BLaER1 treated with 17β-estradiol and CSF1 and Interleukin-3, amounts not matched to agents 10 nM and 100 nM (cell line): ENCODE results near the gene KAZN.

Source experiments
- H3K27ac ChIP-seq, 11 experiments: shearing (Covaris generic); formaldehyde crosslinking; 2 replicates each; pipeline ENCODE4 v1.8.1; 2022
- H3K27me3 ChIP-seq, 11 experiments: shearing (Covaris generic); formaldehyde crosslinking; 2 replicates each; pipeline ENCODE4 v1.8.1; 2022
- H3K36me3 ChIP-seq, 11 experiments: shearing (Covaris generic); formaldehyde crosslinking; 2 replicates each; pipeline ENCODE4 v1.8.1; 2022
- H3K4me1 ChIP-seq, 10 experiments: shearing (Covaris generic); formaldehyde crosslinking; 2 replicates each; pipeline ENCODE4 v1.8.1; 2022
- H3K4me2 ChIP-seq, 11 experiments: shearing (Covaris generic); formaldehyde crosslinking; 2 replicates each; pipeline ENCODE4 v1.8.1; 2022
- H3K4me3 ChIP-seq, 10 experiments: shearing (Covaris generic); formaldehyde crosslinking; 2 replicates each; pipeline ENCODE4 v1.8.1; 2022
- H3K9ac ChIP-seq, 11 experiments: shearing (Covaris generic); formaldehyde crosslinking; 2 replicates each; pipeline ENCODE4 v1.8.1; 2022
- H3K9me3 ChIP-seq, 11 experiments: shearing (Covaris generic); formaldehyde crosslinking; replicated peaks in 1 of 11; 2 replicates each; pipeline ENCODE4 v1.8.1; 2022
- H4K20me1 ChIP-seq, 11 experiments: shearing (Covaris generic); formaldehyde crosslinking; 2 replicates each; pipeline ENCODE4 v1.8.1; 2022
- Cebpa-rat ChIP-seq, 11 experiments: shearing (Covaris generic); IDR thresholded peaks; 2 replicates each; pipeline ENCODE4 v1.8.1; 2022

KAZN gene

DNA sequence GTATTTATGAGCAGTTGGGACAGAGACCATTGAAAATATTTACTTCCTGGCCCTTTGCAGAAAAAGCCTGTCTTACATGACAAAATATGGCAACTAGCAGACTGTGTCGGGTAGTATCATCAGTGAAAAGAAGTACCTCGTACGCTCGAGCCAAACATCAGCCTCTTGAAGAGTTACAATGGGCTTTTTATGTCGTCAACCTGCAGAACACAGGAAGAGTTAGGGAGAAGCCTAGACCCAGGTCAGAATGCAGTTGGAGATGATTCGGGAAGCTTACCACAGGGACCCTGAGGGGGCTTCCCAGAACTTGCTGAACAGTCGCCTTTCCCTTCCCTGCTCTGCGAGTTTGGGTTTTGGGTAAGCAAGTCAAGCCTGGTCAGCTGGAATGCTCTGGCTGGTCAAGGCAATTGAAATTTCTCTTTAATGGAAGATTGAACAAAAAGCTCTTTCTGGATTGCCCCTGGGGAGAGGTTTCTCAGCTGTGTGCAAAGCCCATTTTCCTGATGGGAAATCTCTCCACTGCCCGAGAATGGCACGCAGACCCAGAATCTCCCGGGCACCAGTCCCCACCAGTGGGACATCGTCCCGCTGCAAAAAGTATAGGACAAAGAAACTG lies 291.4 kb downstream of the KAZN start:
- no peak for TF ChIP-seq Cebpa-rat (IDR thresholded peaks at IDR 0.05)
- Histone ChIP-seq H3K27ac (no peak overlapping the region), H3K36me3 (no peaks in the 10 kb centered on the region), H4K20me1 (no peaks in the 10 kb centered on the region; a peak in 1 of 22 replicates), H3K27me3 (no peaks in the 10 kb centered on the region), H3K9ac (no peak overlapping the region), H3K4me2 (no peak overlapping the region), H3K4me1 (peaks cover 0 to 24% (median 13%) of the 10 kb centered on the region in 10 experiments; a peak in 13 of 20 replicates), H3K9me3 (no peaks in the 10 kb centered on the region), H3K4me3 (no peak overlapping the region)

DNA sequence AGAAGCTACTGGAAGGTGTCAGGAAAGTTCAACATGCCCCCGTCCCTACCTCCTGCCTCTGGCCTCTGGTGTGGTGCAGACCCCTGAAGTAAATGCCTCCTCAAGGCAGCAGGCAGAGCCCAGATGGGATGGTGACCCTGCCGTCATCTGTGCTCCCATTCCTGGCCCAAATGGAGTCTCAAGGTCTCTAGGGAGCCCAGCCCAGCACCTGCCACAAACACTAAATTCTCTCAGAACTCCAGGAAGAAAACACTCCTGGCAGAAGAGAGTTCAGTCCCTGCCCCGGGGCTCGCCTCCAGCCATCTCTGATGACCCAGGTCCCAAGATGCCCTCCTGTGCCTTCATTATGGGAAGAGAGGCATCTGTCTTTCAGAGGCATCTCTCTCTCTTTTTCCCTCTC lies 293.5 kb downstream of the KAZN start:
- Histone ChIP-seq H4K20me1 (no peaks in the 10 kb centered on the region; a peak in 1 of 22 replicates), H3K4me1 (peaks cover 0 to 24% (median 13%) of the 10 kb centered on the region in 10 experiments; a peak in 13 of 20 replicates), H3K36me3 (no peaks in the 10 kb centered on the region), H3K4me3 (no peak overlapping the region), H3K27me3 (no peaks in the 10 kb centered on the region), H3K4me2 (peak overlapping the region in 5 of 11 experiments; percentile 3 to 53 (median 35); a peak in 6 of 22 replicates), H3K9ac (no peak overlapping the region), H3K27ac (no peak overlapping the region), H3K9me3 (peaks cover 0 to 2% (median 0%) of the 10 kb centered on the region in 11 experiments; a peak in 2 of 22 replicates)
- no peak for TF ChIP-seq Cebpa-rat (IDR thresholded peaks at IDR 0.05)

DNA sequence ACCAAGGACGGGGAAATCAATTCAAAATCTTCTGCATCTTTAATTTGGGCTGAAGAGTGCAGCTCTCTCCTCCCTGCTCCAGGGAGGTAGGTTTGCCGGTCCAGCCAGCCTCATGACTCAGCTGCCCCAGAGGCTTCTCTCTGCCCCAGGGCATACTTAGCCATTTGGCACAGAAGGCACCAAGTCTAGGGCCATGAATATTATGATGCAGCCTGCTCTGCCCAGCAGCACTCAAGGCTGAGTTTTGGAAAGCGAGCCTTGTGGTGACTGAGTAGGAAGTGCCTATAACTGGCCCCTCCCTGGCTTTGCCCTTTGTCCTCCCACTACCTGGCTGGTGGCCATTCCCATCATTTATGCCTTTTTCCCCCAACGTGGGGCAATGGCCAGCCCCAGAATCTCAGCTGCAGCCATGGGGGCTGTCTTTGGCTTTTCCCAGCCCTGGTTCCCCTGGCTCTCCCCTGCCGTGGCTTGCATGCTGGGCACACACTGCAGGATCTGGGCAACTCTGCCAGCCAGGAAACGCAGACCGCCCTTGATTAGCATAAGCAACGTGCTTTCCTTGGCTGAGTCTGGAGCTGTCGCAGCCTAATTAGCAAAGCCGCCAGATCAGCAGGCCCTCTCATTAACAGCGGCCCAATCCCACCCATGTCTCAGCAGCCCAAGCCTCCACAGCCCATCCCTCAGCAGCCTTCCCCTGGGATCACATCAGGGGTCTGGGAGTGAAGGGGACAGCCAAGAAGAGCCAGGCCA lies 296.5 kb downstream of the KAZN start:
- H4K20me1 ChIP-seq = no peaks in the 10 kb centered on the region; a peak in 1 of 22 replicates
- H3K27ac ChIP-seq = no peak overlapping the region
- TF ChIP-seq Cebpa-rat (IDR thresholded peaks at IDR 0.05) = no peak
- H3K9me3 ChIP-seq = peaks cover 0 to 5% (median 0%) of the 10 kb centered on the region in 11 experiments; a peak in 2 of 22 replicates
- no peak overlapping the region for H3K4me2 ChIP-seq
- H3K9ac ChIP-seq = no peak overlapping the region
- peaks cover 0 to 24% (median 13%) of the 10 kb centered on the region in 10 experiments; a peak in 13 of 20 replicates for H3K4me1 ChIP-seq
- no peak overlapping the region for H3K4me3 ChIP-seq
- no peaks in the 10 kb centered on the region for H3K36me3 ChIP-seq
- no peaks in the 10 kb centered on the region for H3K27me3 ChIP-seq

DNA sequence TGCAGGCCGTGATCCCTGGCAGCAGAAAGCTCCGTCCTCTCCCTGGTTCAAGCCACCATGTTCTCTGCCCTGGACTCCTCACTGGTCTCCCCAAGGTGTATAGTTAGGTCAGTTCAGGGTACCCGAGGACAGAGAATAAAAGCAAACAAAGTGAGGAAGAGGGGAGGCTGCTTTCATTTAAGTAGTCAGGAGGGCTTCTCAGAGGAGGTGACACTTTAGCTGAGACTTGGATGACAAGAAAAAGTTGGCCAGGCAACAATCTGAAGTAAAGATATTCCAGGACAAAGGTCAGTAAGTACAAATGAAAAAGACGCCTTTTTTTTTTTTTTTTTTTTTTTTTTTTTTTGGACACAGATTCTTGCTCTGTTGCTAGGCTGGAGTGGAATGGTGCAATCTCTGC lies 297.2 kb downstream of the KAZN start:
- Histone ChIP-seq H3K9me3 (peaks cover 0 to 5% (median 0%) of the 10 kb centered on the region in 11 experiments; a peak in 2 of 22 replicates), H3K27me3 (no peaks in the 10 kb centered on the region), H3K4me1 (peaks cover 0 to 24% (median 13%) of the 10 kb centered on the region in 10 experiments; a peak in 13 of 20 replicates), H3K4me2 (no peak overlapping the region), H3K36me3 (no peaks in the 10 kb centered on the region), H3K9ac (no peak overlapping the region), H4K20me1 (no peaks in the 10 kb centered on the region; a peak in 1 of 22 replicates), H3K4me3 (no peak overlapping the region), H3K27ac (no peak overlapping the region)
- no peak for TF ChIP-seq Cebpa-rat (IDR thresholded peaks at IDR 0.05)

DNA sequence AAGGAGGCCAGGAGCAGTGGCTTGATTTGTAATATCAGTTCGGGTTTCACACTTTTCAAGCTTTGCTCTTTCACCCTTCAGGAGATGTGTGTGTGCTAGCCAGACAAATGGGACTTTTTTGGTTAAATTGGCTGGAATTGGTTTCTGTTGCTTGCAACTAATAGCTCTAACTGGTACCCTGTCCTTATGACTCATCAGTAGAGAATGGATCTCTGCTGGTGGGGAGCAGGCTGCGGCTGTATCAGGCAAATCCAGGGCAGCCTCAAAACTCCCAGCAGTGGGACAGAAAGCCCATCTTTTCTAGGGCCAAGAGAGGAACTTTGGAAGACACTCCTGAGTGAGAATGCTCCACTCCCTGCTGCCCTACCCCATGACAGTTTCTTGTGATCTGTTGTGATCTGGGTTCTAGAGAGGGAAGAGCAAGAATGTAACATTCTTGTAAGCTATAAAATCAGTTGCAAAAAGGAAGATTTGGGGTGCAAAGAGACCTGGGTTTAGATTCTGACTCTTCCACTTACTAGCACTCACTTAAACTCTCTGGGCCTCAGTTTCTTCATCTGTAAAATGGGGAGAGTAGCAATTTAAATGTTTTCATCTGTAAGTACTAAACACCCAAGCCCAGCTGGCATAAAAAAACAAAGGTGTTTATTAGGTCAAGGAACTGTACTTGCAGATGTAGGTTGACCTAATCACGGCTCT lies 298.0 kb downstream of the KAZN start:
- TF ChIP-seq Cebpa-rat (IDR thresholded peaks at IDR 0.05) = no peak
- Histone ChIP-seq H3K27me3 (no peaks in the 10 kb centered on the region), H3K4me3 (no peak overlapping the region), H3K9me3 (peaks cover 0 to 5% (median 0%) of the 10 kb centered on the region in 11 experiments; a peak in 2 of 22 replicates), H3K4me2 (no peak overlapping the region), H3K27ac (no peak overlapping the region), H3K4me1 (peaks cover 0 to 24% (median 13%) of the 10 kb centered on the region in 10 experiments; a peak in 13 of 20 replicates), H4K20me1 (no peaks in the 10 kb centered on the region; a peak in 1 of 22 replicates), H3K36me3 (no peaks in the 10 kb centered on the region), H3K9ac (no peak overlapping the region)

DNA sequence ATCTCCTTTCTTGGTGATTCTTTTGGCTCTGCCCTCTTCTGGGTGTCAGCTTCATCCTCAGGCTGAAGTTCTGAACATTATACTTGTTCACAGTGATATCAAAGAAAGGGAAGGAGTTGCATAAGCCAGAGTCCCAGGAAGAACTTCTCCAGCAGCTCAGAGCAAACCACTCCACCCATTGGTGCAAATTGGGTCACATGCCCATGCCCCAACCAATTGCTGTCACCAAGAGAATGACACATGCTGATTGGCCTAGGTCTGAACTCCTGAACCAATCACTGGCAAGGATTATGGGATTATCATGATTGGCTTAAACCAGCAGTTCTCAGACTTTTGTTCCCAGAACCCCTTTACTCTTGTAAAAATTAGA lies 298.6 kb downstream of the KAZN start:
- no peak overlapping the region for H3K4me3 ChIP-seq
- H4K20me1 ChIP-seq = no peaks in the 10 kb centered on the region; a peak in 2 of 22 replicates
- H3K4me2 ChIP-seq = no peak overlapping the region
- no peak overlapping the region for H3K9ac ChIP-seq
- no peaks in the 10 kb centered on the region for H3K27me3 ChIP-seq
- H3K9me3 ChIP-seq = peaks cover 0 to 5% (median 0%) of the 10 kb centered on the region in 11 experiments; a peak in 2 of 22 replicates
- H3K36me3 ChIP-seq = no peaks in the 10 kb centered on the region
- no peak for TF ChIP-seq Cebpa-rat (IDR thresholded peaks at IDR 0.05)
- H3K27ac ChIP-seq = no peak overlapping the region
- peaks cover 0 to 21% (median 13%) of the 10 kb centered on the region in 10 experiments; a peak in 13 of 20 replicates for H3K4me1 ChIP-seq

DNA sequence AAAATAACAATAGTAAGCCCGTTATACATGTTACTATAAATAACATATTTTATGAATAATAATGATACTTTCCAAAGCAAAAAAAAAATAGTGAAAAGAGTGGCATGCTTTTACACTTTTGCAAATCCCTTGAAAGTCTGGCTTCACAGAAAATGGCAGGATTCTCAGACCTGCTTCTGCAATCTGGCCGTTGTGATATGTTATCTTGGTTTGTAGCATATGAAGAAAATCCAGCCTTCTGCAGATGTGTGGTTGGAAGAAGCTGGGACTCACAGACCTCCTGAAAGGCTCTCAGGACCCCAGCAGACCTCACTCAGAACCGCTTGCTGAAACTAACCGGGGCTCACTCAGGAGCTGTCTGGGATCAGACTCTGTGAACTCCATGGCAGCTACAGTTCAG lies 299.1 kb downstream of the KAZN start:
- TF ChIP-seq Cebpa-rat (IDR thresholded peaks at IDR 0.05) = no peak
- H3K4me3 ChIP-seq = no peak overlapping the region
- no peak overlapping the region for H3K27ac ChIP-seq
- peaks cover 0 to 16% (median 11%) of the 10 kb centered on the region in 10 experiments; a peak in 13 of 20 replicates for H3K4me1 ChIP-seq
- H3K4me2 ChIP-seq = no peak overlapping the region
- H3K9me3 ChIP-seq = peaks cover 0 to 5% (median 0%) of the 10 kb centered on the region in 11 experiments; a peak in 2 of 22 replicates
- no peaks in the 10 kb centered on the region; a peak in 2 of 22 replicates for H4K20me1 ChIP-seq
- H3K27me3 ChIP-seq = no peaks in the 10 kb centered on the region
- H3K9ac ChIP-seq = no peak overlapping the region
- no peaks in the 10 kb centered on the region for H3K36me3 ChIP-seq

DNA sequence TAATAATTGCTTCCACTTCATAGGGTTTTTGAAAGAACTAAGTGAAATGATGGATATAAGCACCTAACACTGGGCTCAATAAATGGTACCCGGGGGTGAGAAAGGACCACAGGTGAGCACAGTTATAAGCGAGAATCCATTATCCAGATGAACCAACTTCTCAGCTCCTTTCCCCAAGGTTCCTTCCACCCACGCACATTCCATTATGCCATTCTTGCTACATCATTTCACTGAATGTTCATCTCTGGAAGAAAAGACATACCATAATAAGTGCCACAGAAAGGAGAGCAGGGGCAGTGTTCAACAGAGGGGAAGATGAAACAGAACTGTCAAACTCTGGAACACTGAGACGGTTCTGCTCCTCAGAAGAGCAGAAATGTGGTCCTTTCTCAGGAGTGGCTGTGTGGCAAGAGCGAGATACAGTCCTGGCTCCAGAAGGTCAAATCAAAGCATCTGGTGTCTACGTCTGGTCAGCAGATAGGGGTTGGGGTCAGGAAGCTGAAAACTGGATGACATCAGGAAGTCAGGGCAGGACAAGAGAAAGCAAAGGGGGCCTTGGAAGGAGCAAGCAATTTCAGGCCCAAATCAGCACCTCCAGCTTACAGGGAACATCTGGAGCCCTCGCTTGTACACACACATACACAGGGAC lies 299.6 kb downstream of the KAZN start:
- Histone ChIP-seq H3K4me1 (peaks cover 0 to 11% (median 7%) of the 10 kb centered on the region in 10 experiments; a peak in 13 of 20 replicates), H3K27me3 (no peaks in the 10 kb centered on the region), H3K9me3 (peaks cover 0 to 5% (median 0%) of the 10 kb centered on the region in 11 experiments; a peak in 2 of 22 replicates), H3K36me3 (no peaks in the 10 kb centered on the region), H3K4me3 (no peak overlapping the region), H3K9ac (no peak overlapping the region), H4K20me1 (no peaks in the 10 kb centered on the region; a peak in 2 of 22 replicates), H3K4me2 (no peak overlapping the region), H3K27ac (no peak overlapping the region)
- TF ChIP-seq Cebpa-rat (IDR thresholded peaks at IDR 0.05) = no peak
